ENCODE results near the gene PSMB10. TPM values are rescaled to one million over a fixed set of nuclear protein-coding genes. Genes with fewer than 3 reads are reported as not detected.

Gene PSMB10
- total and polyA plus RNA-seq, 2 of the 8 experiments (the other 6 are each of a cell fraction or from before 2014, with no cell fraction given), result 32.1 to 61.9 TPM

- Histone ChIP-seq H3K79me1 (ENCODE audit: low read depth, low read length) (peaks cover 2% of the 10 kb centered on the region; the same call in 1 of the 2 replicates), H3K23me2 (ENCODE audit: low read depth, low read length) (peaks cover 3% of the 10 kb centered on the region; the same call in 1 of the 2 replicates), H3K36me3 (ENCODE audit: control insufficient read depth in 2 of 4, insufficient read depth in 4 of 4, low read length in 3 of 4) (peaks cover 7 to 51% (median 22%) of the 10 kb centered on the region in 4 experiments; a peak in 6 of 8 replicates), H3K56ac (replicated peaks; ENCODE audit: insufficient read length, low read depth, low read length) (no peak overlapping the region), H3K4me3 (ENCODE audit: extremely low read depth in 1 of 4, insufficient read depth in 2 of 4, low read depth in 3 of 4, low read length in 4 of 4) (no peak overlapping the region), H2AFZ (ENCODE audit: low read length) (no peak overlapping the region), H4K8ac (ENCODE audit: extremely low read depth, insufficient read depth, low read length) (no peak overlapping the region; the same call in 1 of the 2 replicates), H4K91ac (replicated peaks; ENCODE audit: insufficient read length, low read length) (no peak overlapping the region), H2BK20ac (ENCODE audit: low read length) (no peak overlapping the region), H3K14ac (ENCODE audit: insufficient read length) (no peak overlapping the region), H2BK5ac (ENCODE audit: low read depth, low read length) (no peak overlapping the region), H3K27me3 (replicated peaks in 1 of 4; ENCODE audit: control insufficient read depth in 3 of 4, extremely low read depth in 1 of 4, insufficient read depth in 3 of 4, low read length in 3 of 4) (no peaks in the 10 kb centered on the region), H3K18ac (ENCODE audit: extremely low read depth, low read length) (no peak overlapping the region), H2BK120ac (replicated peaks; ENCODE audit: low read depth, low read length) (no peak overlapping the region), H3K9me3 (ENCODE audit: insufficient read depth in 2 of 2, low read depth in 1 of 2, low read length in 1 of 2) (no peaks in the 10 kb centered on the region), H4K20me1 (replicated peaks in 1 of 2; ENCODE audit: control insufficient read depth in 1 of 2, insufficient read depth in 2 of 2, low read length in 2 of 2) (peaks cover 15 to 42% of the 10 kb centered on the region in 2 experiments), H2AK5ac (ENCODE audit: low read depth, low read length) (no peak overlapping the region), H3K4me1 (replicated peaks in 1 of 4; ENCODE audit: control insufficient read depth in 3 of 4, insufficient read depth in 4 of 4, low read length in 3 of 4) (no peaks in the 10 kb centered on the region; a peak in 1 of 7 replicates), H3K79me2 (ENCODE audit: control insufficient read depth in 1 of 2, insufficient read depth in 2 of 2, low read length in 2 of 2) (no peaks in the 10 kb centered on the region), H2BK12ac (ENCODE audit: low read depth, low read length) (no peak overlapping the region), H3K27ac (ENCODE audit: low read depth, low read length) (no peak overlapping the region), H2BK15ac (ENCODE audit: low read length) (no peak overlapping the region), H3K9ac (replicated peaks in 1 of 4; ENCODE audit: extremely low read depth in 1 of 4, low read depth in 3 of 4, low read length in 3 of 4) (no peak overlapping the region), H3K4ac (replicated peaks; ENCODE audit: insufficient read length, low read depth, low read length) (no peak overlapping the region), H4K5ac (ENCODE audit: insufficient read length, low read depth, low read length) (no peak overlapping the region), H3K23ac (ENCODE audit: insufficient read length) (no peak overlapping the region), H3K4me2 (ENCODE audit: insufficient read depth in 1 of 2, low read depth in 2 of 2, low read length in 2 of 2) (no peak overlapping the region)
- ChIA-PET POLR2A (ENCODE audit: partially characterized antibody) (interaction anchor here (1.1 to 8.5 kb wide), 5 partner anchors 11 to 81 kb away, joined by 3 to 47 read pairs (median 3); partner anchors contain the start of genes DDX28, DUS2 and PSMB10), CTCF (ENCODE audit: partially characterized antibody) (interaction anchor here (0.6 to 27.1 kb wide), 8 partner anchors 8 to 771 kb away, joined by 3 to 623 read pairs (median 4); partner anchors contain the start of genes EDC4, NRN1L, PSKH1 and SLC12A4)
- 91% methylated on average over 17 of the region's 20 CpGs; no CpG with 5 or more reads in 1 of the 2 experiments for WGBS, 2 experiments (ENCODE audit: extremely low coverage in 1 of 2, insufficient coverage in 1 of 2, insufficient read length in 1 of 2, insufficient replicate concordance in 2 of 2, low coverage in 1 of 2, low lambda C conversion rate in 2 of 2, missing lambda C conversion rate in 1 of 2)
- no peak for DNase-seq (ENCODE audit: low read depth in 1 of 2, low spot score in 2 of 2)
- no peak for FAIRE-seq
- TF ChIP-seq ZNF274 (IDR thresholded peaks at IDR 0.05; ENCODE audit: borderline replicate concordance, extremely low read depth, low read length) (no peak), SIX5 (IDR thresholded peaks at IDR 0.05; ENCODE audit: low read depth, low read length) (no peak), JUN (IDR thresholded peaks at IDR 0.05; ENCODE audit: low read depth, low read length) (no peak), EZH2 (IDR thresholded peaks at IDR 0.05; ENCODE audit: low read depth, low read length, severe bottlenecking) (no peak), EP300 (IDR thresholded peaks at IDR 0.05; ENCODE audit: borderline replicate concordance in 1 of 2, low read depth in 2 of 2, low read length in 2 of 2) (no peak), SP4 (IDR thresholded peaks at IDR 0.05; ENCODE audit: low read length) (no peak), FOSL1 (IDR thresholded peaks at IDR 0.05; ENCODE audit: insufficient read depth, low read depth, low read length) (no peak), RFX5 (IDR thresholded peaks at IDR 0.05; ENCODE audit: borderline replicate concordance, low read depth, low read length) (no peak), ATF2 (IDR thresholded peaks at IDR 0.05; ENCODE audit: low read length) (no peak), GTF2F1 (IDR thresholded peaks at IDR 0.05; ENCODE audit: borderline replicate concordance, low read depth, low read length) (no peak), SRF (IDR thresholded peaks at IDR 0.05; ENCODE audit: low read depth, low read length) (no peak), KDM5A (IDR thresholded peaks at IDR 0.05; ENCODE audit: low read length) (no peak)
Observed at GRCh38 chr16:67946128-67946569, 9.5 kb upstream of the PSMB10 start.

Measured in H1 (cell line).